NCI-H2196 (cell line): ENCODE results near the gene HSF2BP.
"Not testable (repeated sequence)": the region's sequence is repeated elsewhere in the genome, so short reads cannot be mapped to it uniquely, and the experiment has no call there.

ENCODE experiments used
- DNase-seq: peaks from one replicate; lab custom pipeline; 2025; ENCODE audit not compliant: unreplicated experiment; lab: John Stamatoyannopoulos, UW

HSF2BP gene

DNA sequence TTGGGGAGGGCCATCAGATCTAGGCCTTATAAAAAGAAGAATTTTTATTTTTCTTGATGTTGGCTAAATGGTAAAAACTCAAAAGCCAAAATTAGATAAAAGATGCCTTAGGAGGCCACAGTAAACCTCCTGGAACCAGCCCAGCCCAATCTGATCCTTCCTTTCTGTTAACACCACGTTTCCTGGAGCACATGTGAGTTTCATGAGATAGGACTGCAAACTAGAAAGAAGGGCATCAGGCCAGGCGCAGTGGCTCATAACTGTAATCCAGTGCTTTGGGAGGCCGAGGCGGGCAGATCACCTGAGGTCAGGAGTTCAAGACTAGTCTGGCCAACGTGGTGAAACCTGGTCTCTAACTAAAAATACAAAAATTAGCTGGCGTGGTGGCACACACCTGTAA lies 6.7 kb downstream of the HSF2BP start:
- no peak for DNase-seq

- not testable (repeated sequence) for DNase-seq
Measured at GRCh38 chr21:43651926-43652325, 7.4 kb downstream of the HSF2BP start.

- no peak for DNase-seq
Measured at GRCh38 chr21:43648171-43648570, 11.1 kb downstream of the HSF2BP start.

DNA sequence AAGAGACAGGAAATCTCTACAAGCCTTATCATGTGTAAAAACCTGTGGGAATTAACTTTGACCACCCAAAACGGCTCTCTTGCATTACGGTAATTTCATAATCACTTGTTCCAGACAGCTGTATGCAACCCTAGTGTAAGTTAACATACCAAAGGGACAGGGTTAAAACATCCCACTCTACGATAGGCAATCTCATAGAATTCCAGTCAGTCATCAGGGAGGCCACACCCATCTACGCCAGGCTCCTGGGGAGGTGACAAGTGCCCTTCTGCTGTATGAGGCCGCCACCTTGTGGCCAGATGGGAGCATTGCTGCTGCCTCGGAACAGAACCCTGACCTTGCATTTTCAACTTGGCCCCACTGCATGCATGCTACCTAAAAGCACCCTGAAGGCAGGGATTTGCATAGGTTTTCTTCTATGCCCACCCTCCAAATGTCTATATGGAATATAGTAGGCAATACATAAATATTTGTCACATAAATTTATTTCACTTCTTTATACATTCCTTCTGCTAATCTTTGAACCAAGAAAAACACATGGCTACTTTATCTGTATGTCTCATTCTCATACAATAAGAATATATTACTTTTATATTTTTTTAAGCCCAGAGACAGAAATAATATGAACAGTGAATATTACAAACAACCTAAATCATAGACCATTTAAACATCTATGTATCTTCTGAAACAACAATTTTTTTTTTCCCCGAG lies 12.6 kb downstream of the HSF2BP start:
- DNase-seq, result peak; percentile 91

DNA sequence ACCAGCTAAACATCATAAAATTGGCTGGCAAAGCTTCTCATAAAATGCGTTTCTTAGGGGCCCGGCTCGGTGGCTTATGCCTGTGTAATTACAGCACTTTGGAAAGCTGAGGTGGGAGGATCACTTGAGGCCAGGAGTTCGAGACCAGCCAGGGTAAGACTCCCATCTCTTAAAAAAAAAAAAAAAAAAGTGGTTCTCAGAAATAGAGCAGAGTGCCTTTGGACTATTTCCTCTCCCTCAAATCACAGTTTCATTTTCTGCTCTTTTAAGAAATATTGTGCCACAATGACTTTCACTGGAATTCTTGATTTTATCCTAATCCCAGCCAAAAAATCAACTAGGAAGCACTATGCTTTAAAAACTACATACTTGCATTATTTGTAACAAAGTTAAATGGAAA lies 13.3 kb downstream of the HSF2BP start:
- no peak for DNase-seq

DNA sequence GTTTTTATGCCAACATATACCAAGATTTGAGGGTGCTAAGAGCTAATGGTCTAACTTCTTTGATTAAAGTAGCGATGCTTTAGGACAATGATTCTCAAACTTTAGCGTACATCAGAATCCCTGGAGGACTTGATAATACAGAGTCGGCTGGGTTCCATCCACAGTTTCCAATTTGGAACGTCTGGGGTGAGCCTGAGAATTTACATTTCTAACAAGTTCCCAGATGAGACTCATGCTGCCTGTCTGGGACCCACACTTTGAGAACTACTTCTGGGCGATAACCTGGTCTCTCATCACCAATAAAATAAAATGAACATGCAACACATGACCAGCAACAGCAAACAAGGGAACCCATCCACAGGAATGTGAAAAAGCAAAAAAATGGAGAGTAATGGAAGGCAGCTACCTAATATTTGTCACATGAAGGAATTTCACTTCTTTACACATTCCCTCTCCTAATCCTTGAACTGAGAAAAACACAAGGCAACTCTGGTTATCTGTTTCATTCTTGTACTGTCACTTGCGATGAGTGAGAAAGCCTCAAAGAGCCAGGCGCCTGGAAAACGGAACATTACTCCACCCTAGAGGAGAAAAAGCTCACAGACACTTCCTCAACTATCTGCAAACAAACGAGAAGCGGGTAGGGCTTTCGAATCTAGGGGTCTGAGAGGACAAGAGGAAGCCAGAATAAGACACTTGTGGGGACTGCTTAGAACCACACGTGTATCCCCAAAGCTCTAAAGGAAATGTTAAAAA lies 14.0 kb downstream of the HSF2BP start:
- DNase-seq, result peak; percentile 47

GRCh38 chr21:43644609-43645008 lies 14.7 kb downstream of the HSF2BP start:
- DNase-seq, result no peak

GRCh38 chr21:43644071-43644470 lies 15.2 kb downstream of the HSF2BP start:
- DNase-seq, result no peak

DNA sequence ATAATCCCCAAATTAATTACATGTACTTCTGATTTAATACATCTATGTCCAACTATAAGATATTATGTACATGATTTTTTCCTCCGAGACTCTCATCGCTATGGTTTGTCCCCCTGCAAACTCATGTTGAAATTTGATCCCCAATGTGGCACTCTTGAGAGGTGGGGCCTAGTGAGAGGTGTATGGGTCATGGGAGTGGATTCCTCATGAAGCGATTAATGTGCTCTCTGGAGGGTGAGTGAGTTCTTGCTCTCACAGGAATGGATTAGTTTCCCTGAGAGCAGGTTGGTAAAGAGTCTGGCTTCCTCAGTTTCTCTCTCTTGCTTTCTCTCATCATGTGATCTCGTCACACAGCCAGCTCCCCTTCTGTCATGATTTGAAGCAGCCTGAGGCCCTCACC lies 16.1 kb downstream of the HSF2BP start:
- no peak for DNase-seq

GRCh38 chr21:43640400-43640799 lies 18.9 kb downstream of the HSF2BP start:
- no peak for DNase-seq

GRCh38 chr21:43639470-43640353 lies 19.6 kb downstream of the HSF2BP start:
- DNase-seq, result no peak

- DNase-seq, result no peak
Measured at GRCh38 chr21:43637530-43638158, 21.6 kb downstream of the HSF2BP start.

GRCh38 chr21:43635436-43635835 lies 23.9 kb downstream of the HSF2BP start:
- no peak for DNase-seq

DNA sequence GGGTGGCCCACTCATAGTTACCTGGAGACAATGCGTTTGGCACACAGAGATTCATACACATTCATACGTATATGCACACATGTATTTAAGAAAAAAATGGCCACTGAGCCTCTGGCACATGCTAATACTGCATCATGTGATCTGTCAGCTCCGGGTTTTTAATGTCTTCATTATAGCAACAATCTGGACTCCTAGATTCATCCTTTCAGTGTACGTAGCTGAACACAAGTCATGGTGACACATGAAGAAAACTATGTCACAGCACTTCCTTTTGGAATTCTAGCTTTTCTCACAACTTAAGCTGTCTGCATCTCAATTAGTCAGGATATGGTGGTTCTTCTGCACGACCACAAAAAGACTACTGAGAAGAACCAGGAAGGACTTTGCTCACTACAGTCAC lies 24.7 kb downstream of the HSF2BP start:
- no peak for DNase-seq

- DNase-seq, result no peak
Measured at GRCh38 chr21:43632373-43632905, 26.8 kb downstream of the HSF2BP start.

GRCh38 chr21:43631411-43632107 lies 27.7 kb downstream of the HSF2BP start:
- DNase-seq, result no peak

DNA sequence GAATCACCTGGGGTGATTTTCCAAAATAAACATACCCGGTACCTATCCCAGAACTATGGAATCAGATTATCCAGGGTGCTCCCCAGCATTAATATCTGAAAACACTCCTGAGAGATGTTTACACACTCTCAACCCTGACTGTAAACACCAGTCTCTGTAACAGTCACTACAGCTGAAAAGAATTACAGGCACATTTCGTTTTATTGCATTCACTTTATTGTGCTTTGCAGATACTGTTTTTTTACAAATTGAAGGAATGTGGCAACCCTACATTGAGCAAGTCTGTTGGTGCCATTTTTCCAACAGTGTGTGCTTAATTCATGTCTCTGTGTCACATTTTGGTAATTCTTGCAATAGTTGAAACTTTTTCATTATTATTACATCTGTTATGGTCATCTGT lies 31.8 kb downstream of the HSF2BP start:
- DNase-seq, result no peak

DNA sequence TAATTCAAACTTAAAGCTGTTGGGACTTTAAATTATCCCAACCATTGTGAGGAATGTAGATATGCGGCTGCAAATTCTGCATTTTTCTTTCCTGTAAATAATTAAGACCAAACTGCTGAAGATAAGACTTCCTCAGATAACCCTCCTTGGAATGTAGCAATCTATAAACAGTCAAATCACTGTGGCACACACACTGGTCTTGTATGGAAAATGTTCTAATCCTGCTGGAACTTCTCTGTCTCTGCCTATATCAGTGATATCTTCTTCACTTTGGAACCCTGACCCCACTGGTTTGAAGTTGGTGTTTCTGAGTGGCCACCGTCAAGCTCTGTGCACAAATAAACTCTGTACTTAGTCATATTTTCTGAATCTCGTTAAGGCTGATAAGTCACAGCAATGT lies 32.9 kb downstream of the HSF2BP start:
- no peak for DNase-seq

GRCh38 chr21:43624339-43624738 lies 34.9 kb downstream of the HSF2BP start:
- DNase-seq, result no peak

DNA sequence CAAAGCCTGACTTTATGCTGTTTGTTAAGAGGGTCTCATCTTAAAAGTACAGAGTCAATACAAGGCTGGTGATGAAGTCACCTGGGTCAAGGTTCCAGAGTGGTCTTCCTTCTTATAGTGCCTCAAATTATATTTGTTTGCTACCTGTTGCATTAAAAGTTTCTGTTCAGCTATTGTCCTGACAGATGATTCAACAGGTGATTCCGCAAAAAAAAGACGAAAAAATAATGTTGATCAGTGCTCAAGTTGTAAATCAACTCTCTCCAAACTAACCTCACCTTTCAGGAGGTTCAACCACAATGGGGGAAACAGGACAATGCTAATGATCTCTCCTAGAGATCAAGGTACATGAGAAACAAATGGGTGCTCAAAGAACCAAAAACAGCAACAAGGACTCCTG lies 35.7 kb downstream of the HSF2BP start:
- no peak for DNase-seq
